Activated CD4-positive, alpha-beta T cell treated with anti-CD3 and anti-CD28 coated beads, Interleukin-2, amount 50 U/mL, for 4 hours (primary cell): Measurements from ENCODE around the gene BATF2.
A peak's percentile ranks its signal among the peaks of the same experiment; 100 is the strongest.
"Not testable (repeated sequence)": the region's sequence is repeated elsewhere in the genome, so short reads cannot be mapped to it uniquely, and the experiment has no call there.

Experiments
- DNase-seq, 2 experiments: peaks; one replicate each; pipeline ENCODE4 v3.0.0-alpha.2; 2020

BATF2 gene, protein sequence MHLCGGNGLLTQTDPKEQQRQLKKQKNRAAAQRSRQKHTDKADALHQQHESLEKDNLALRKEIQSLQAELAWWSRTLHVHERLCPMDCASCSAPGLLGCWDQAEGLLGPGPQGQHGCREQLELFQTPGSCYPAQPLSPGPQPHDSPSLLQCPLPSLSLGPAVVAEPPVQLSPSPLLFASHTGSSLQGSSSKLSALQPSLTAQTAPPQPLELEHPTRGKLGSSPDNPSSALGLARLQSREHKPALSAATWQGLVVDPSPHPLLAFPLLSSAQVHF

DNA sequence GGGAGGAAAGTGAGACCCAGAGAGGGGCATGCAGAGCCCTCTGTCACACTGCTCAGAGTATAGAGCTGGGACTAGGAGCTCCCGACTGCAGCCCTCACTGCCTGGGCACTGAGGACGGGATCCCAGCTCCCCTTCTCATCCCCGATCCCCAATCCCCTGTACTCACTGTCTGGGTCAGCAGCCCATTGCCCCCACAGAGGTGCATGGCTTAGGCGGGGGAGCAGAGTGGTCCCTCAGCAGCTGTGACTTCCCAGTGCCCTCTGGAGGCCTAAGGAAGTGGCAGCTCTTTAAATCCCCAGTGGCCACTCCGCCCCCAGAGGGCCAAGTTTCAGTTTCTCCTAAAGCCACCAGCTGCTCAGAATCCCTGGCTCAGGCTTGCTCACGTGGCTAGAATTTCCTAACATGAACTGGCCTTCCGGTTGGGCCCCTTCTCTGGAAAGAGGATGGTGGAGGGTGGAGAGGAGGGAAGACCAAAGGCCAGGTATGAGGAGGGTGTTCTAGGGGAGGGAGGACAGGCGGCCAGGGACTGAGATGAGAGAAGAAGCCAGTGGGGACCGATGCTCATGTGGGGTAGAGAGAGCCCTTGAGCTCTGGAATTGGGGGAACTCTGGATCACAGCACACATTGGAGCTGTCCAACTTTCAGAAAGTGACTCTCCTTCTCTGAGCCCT lies at the start of gene BATF2:
Gene BATF2 (minus strand): TSS at position 262 of the 671 bp plus-strand sequence. CDS start 57 bp downstream, at position 205.
- DNase-seq: no peak

DNA sequence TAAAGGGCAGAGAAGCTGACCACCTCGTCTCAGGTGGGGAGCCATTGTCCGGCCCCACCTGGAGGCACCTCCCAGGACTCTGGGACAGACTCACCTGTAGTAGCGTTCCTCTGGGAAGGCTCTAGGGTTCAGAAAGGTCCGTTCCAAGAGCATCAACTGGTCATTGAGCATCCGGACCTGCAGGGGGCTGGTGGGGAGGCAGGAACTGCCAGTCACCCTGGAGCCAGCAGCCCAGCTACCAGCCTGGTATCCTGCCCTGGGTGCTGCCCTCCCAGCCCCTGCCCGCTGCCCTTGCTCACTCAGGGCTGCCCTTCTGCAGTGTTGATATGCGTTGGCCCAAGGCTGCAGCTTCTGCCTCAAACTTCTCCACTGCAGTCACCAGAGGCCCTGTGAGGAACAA lies 49.0 kb upstream of the BATF2 start:
- no peak for DNase-seq

DNA sequence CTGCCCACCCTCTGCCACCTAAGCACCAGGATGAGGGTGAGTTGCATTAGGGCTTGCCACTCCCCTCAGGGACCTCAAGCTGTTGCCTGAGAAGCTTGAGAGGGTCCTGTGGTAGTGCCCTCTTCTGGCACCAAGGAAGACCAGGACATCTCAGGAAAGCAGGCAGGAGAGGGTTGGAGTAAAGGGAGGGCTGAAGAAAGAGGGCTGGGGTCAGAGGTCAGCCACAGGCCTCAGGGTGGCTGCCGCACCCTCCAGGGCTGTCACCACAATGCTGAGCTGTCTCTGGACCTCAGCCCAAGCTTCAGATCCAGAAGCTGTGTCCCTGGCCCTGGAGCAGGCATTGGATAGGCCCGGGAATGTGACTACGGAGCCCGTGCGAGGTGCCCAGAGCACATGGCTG lies 48.3 kb upstream of the BATF2 start:
- no peak for DNase-seq

DNA sequence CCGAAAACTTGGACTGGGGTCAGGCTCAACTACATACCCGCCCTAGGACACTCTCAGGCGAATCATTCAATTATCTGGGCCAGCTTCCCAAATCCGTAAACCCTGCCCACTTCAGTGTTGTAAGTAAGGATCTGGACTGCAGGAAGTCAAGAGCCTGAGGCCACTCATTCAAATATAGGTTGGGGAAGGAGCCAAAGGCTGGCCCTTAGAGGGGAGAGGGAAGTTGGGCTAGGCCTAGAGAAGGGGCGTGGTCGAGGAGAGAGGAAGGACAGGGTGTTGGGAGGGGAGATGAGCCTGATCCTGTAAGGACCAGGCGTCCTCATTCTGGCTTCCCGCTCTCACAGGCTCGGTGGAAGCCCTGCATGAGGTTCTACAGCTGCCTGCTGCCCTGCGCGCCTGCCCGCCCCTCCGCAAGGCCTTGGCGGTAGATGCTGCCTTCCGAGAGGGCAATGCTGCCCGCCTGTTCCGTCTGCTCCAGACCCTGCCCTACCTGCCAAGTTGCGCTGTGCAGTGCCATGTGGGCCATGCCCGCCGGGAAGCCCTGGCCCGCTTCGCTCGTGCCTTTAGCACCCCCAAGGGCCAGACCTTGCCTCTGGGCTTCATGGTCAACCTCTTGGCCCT lies 47.2 kb upstream of the BATF2 start:
- DNase-seq: no peak

DNA sequence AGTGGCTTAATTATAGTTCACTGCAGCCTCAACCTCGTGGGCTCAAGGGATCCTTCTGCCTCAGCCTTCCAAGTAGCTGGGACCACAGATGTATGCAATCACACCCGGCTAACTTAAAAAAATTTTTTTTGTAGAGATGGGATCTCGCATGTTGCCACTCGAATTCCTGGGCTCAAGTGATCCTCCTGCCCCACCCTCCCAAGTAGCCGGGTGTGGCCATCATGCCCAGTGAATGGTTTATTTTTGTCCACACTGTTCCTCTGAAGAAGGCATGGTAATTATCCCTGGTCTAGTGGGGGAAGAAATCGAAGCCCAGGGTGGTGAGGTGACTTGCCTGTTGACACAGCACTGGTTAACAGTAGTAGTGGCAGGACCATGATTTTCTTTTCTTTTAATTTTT lies 46.1 kb upstream of the BATF2 start:
- no peak for DNase-seq

DNA sequence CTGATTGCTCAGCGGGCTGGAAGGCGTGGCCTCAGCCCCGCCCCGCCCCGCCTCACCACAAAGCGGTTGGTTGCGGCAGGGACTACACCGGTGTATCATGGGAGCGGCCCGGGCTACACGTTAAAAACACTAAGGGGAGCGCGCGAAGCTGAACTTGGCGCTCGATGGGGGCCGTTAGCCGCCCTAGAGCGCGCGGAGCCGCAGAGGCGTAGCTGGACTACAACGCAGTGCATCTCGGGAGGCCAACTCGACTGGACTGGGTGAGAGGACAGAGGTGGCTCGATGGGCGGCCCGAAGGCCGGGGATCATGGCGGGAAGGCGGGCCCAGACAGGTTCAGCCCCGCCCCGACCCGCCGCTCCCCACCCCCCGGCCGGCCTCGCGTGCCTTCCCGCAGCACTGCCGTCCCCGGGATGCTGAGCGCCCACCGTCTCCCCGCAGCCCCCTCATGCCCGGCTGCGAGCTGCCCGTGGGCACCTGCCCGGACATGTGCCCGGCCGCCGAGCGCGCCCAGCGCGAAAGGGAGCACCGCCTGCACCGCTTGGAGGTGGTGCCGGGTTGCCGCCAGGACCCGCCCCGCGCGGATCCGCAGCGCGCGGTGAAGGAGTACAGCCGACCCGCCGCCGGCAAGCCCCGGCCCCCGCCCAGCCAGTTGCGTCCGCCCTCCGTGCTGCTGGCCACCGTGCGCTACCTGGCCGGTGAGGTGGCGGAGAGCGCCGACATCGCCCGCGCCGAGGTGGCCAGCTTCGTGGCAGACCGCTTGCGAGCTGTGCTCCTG lies 44.3 kb upstream of the BATF2 start, which contains the start of gene SAC3D1:
Gene SAC3D1 (plus strand): TSS at position 364 of the 776 bp plus-strand sequence. CDS start 83 bp downstream, at position 447.
- peak; percentile 70 to 77 for DNase-seq

DNA sequence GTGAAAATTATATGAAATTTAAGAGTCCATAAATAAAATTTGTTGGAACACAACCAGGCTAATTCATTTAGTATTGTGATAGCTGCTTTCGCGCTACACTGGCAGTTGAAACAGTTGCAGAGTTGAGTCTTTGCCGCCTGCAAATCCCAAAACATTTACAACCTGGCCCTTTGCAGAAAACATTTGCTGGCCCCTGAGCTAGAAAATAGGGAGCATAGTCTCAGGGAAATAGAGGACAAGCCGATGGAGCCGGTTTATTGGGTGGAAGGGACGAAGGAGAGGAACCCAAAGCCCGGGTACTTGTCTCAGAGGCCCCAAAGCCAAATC lies 43.7 kb upstream of the BATF2 start:
- no peak for DNase-seq

DNA sequence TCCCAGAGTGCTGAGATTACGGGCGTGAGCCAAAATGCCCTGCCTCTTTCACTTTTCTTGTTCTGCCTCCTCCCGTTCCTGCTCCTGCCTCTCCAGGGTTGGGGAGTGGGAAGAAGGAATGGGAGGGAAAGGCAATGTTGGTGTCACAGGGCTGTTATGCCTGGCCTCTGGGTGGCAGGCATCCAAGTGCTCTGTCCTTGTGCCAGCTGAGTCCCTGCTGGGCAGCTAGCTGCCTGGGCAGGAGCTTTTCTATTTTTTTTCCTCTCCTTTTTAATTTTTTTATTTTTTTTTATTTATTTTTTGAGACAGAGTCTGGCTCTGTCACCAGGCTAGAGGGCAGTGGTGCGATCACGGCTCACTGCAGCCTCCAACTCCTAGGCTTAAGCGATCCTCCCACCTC lies 40.2 kb upstream of the BATF2 start:
- no peak for DNase-seq

DNA sequence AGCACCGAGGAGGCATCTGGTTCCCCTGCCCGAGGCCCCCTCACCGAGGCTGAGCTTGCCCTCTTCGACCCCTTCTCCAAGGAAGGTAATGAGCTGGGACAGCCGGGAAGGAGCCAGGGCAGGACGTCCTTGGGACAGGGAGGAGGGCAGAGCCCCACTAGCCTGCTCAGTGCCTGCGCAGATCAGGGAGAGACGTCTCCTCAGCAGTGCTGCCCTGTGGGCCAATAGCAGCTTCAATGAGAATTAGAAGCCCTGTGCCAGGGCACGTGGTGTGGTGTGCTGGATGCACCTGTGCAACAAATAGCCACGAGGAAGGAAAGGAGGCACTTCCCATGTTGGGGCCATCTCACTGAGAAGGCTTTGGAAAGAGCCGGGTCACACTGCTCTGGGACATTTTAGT lies 38.8 kb upstream of the BATF2 start:
- DNase-seq: no peak

DNA sequence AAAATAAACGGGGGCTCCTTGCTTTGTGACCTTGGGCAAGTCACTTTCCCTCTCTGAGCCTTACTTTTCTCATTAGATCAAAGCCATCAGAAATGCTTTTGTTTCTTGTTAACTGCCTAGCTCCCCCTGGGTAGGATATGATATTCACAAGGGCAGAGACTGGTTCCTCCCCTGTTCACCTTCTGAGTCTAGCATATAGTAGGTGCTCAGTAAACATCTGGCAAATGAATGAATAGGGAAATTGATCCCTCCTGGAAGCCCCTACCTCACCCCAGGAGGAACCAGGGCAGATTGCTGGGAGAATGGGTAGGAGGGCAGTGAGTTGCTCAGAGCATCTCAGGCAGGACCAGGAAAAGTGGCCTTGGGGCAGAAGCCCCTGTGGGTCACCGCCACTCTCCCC lies 37.7 kb upstream of the BATF2 start:
- no peak for DNase-seq

DNA sequence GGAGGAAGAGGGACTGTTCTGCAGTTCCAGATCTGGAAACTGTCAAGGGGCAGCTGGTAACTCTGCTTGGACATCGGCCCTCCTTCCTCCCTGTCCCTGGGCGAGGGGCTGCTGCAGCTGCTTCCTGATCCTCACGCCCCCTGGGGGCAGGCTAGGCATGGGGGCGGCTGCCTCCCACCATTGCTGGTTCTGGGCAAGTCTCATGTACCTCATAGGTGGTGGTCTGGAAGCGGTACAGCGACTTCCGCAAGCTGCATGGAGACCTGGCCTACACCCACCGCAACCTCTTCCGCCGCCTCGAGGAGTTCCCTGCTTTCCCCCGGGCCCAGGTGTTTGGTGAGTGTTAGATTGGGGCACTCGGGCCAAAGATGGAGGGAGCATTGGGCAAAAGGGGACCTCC lies 35.4 kb upstream of the BATF2 start:
- DNase-seq: no peak

DNA sequence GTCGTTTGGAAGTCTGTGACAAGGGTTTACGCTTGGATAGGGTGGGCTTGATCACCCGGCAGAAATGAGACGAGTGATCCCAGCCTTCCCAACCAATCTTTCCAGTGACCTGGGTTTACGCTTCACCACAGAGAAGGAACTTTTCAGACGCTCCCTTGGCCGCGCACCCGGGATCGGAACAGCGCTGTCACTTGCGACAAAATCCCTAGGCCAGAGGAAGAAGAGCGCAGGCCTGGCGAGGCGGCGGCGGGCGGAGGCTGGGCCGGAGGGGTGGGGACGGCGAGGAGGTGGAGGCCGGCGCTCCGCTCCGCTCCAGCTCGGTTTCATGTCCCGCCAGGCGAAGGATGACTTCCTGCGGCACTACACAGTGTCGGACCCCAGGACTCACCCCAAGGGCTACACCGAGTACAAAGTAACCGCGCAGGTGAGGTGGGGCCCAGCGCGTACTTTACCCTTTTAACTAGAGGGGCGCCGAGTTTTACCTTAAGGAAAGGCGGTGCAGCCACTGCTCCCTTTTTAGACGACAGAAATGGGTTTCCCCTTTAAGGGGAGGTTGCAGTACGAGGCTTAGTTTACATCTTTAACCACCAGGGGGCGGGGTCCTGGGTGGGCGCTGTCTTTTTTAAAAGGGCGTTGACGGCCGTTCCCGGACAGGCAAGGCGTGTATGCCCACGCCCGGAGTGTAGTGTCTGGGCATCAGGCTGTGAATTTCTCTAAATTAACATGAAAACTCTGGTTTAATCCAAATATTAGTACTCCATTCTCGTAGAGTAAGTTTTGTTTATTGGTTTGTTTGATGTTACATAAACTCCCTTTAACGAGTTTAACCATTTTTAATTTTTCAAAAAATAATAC lies 30.7 kb upstream of the BATF2 start, which contains the start of gene SNX15:
Gene SNX15 (plus strand): TSS at position 227 of the 855 bp plus-strand sequence. CDS start 99 bp downstream, at position 326.
- DNase-seq: peak; percentile 84

DNA sequence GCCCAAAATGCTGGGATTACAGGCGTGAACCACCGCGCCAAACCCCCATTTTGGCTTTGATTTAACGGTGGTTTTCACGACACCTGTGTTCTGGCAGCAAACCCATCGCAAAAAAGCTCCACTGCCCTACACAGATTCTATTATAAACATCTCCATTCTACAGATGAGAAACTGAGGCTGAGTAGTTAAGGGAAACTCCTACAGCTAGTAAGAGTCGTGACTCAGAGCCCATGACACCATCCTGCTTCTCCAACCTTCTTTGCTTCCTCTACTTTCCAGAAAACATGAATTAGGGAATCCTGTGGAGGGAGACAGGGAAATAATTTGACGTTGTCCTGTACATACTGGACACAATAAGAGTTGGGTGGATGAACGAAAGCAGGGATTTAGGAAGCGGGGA lies 30.0 kb upstream of the BATF2 start:
- DNase-seq: no peak

DNA sequence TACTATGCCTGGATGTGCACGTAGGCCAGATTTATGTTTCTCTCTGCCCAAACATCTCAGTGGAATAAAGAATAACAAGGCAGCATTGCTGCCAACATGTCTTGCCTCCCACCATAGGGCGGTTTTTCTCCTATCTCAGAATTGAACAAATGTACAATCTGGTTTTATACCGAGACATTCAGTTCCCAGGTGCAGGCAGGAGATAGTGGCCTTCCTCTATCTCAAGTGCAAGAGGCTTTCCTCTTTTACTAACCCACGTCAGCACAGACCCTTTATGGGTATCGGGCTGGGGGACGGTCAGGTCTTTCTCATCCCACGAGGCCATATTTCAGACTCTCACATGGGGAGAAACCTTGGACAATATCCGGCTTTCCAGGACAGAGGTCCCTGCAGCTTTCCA lies 26.7 kb upstream of the BATF2 start:
- not testable (repeated sequence) for DNase-seq

DNA sequence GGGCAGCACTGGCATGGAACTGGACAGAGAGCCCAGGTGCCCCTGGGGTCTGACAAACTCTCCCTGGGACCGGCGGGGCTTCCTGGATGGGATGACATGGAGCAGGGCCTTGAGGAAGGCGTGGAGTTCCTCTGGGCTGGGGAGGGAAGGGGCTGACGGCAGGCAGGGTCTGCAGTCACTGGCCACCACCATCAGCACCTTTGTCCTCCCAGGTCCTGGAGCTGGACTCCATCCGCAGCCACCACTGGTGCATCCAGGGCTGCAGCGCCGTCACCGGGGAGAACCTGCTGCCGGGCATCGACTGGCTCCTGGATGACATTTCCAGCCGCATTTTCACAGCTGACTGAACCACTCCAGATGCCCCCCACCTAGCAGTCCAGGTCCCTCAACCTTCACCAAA lies 24.7 kb upstream of the BATF2 start:
- no peak for DNase-seq

DNA sequence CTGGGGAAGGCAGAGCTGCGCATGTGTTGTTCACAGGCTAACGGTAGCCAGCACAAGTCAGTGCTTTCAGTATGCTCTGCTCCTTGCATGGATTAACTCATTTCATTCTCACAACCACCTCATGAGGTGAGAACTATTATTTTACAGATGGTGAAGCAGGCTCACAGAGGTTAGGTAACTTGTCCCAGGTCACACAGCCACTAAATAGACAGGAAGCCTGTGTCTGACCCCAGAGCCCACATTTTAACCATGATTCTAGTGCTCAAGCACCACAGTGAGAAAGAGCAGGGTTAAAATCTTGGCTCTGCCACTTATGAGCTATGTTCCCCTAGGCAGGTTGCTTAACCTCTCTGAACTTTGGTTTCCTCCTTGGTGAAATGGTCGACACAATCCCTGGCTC lies 24.2 kb upstream of the BATF2 start:
- no peak for DNase-seq

DNA sequence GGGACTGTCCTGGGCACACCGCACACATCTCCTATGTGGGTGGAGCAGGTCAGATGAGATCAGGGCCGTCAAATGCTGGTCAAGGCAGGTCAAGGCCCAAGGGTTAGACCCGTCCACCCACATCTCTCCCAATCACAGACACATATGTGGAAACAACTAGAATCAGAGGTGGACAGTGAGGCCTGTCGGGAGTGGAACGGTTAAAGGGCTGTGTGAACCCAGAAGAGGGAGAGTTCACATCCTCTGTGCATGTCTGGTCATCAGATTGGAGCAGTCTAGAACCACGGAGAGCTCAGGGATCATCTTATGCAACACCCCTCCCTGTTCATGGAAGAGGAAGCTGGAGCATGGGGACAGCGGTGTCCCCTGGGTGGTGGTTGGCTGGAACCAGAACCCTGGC lies 23.1 kb upstream of the BATF2 start:
- no peak for DNase-seq

DNA sequence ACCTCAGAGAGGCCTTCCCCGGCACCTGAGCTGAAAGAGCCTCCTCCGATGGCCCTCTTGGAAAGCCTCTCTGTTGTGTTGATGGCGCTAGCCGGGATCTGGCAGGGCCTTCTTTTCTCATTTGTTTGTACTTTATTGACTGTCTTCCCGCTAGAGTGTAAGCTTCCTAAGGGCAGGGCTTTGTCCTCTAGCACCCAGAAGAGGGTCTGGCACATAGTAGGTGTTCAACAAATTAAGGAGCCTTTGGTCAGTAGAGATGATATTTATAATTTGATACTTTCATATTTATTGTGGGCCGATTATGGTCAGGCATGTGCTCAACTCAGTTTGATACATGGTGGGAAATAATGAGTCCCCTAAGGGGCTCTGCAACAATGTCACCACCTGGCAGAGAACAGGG lies 21.2 kb upstream of the BATF2 start:
- no peak for DNase-seq

DNA sequence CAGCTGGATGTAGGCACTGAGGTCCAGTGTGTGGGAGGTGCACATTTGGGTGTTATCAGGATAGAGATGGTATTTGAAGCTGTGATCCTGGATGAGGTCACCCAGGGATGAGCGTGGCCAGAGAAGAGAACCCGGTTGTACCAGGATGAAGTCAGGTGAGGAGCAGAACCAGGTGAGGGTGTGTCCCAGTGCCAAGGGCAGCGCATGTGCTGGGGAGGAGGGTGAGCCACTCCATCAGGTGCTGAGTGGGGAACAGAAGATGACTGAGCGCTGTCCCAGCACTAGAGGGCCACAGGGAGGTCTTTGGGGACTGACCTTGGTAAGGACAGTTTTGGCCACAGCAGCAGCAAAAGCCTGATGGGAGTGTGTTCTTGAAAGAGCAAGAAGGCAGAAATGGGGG lies 19.9 kb upstream of the BATF2 start:
- no peak for DNase-seq

DNA sequence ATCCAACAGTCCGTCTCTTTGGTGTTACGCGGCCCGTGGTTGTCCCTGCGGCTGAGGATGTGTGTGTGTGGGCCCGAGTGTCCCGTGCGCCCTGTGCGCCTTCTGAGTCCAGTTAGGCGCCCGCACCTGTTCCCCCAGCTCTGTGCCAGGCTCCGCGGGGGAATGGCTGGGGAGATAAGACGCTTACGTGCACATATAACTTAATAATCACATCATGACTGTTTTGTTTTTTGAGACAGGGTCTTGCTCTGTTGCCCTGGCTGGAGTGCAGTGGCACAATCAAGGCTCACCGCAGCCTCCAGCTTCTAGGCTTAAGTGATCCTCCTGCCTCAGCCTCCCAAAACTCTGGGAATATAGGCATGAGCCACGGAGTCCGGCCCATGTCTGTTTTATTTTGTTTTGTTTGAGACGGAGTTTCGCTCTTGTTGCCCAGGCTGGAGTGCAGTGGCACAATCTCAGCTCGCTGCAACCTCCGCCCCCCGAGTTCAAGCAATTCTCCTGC lies 18.0 kb upstream of the BATF2 start:
- no peak for DNase-seq

DNA sequence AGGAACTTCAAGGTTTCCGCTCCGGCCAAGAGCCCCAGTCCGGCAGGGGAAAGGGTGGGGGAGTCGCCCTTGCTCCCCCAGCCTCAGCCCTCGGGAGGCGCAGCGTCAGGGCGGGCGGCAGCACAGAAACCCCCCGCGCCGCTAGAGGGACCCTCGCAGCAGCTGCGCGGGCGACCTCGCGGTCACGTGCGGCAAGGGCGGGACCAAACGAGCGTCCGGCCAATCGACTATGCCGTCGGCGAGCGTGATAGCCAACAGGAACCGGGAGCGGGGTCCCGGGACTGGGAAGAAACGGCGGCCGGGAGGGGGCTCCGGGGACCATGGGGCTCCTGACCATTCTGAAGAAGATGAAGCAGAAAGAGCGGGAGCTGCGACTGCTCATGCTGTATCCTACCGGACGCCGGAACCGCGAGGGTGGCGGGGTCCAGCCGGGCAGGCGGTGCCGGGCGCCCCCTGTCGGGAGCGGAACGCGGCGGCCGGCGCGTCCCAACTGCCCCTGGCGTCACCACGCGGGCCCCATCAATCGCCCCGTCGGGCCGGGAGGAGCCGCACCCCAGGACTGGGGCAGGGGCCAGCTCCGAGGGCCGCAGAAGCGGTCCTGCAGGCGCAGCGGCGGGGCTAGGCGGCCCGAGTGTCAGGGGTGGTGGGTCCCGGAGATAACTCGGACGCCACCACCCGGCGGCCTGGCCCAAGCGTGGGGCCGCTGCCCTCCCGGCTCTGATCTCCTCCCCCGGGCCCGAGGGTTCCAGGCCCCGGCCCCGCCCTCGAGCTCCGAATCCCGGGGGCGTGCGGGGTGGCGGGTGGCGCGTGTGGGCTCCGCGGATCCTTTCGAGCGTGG lies 17.3 kb upstream of the BATF2 start, which contains the start of gene ARL2:
Gene ARL2 (plus strand): TSS at position 273 of the 838 bp plus-strand sequence. CDS start 48 bp downstream, at position 321.
- peak; percentile 75 to 77 for DNase-seq
